ENCODE data around the gene FAM193B.

The FAM193B gene

DNA sequence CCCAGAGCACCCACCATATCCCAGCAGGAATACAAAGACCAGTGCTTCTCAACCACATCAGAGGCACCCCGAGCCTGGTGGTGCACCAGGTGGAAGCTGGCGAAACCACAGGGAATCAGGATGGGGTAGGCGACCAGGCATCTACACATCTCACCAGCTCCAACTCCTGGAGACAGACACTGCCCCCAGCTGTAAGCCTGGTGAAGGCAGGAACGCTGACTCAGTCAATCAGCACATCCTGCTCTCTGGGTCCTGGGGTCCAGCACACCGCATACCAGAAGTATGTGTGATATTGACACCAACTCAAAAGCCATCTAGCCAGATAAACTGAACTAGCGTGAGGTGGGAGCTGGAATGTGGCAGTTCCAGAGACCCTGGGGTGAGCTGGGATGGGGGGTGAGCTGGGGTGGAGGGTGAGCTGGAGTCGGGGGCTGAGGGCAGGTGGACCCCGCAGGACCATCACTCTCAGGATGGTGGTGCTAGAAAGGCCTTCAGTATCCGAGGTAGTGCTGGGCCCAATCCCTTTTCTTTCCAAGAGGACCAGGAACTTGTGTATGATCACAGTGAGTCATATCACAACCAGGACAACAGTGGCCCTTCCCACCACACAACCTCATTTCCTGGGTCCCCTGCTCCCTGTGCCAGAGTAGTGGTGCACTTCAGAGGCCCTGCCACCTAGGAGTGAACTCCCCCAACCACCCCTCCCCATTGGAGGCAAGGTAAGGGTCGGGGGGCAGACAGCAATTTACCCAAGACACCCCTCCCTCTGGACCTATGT is 83.4 kb downstream of the FAM193B start:
- DNase-seq (ENCODE audit: low spot score) = no peak

All from hematopoietic multipotent progenitor cell treated with erythropoietin and hydrocortisone succinate and interleukin-3 and kit ligand, for 17 days (in vitro differentiated cells).